NK-92 treated with Interleukin-12 subunit alpha and Interleukin-12 subunit beta, amount 100 ng/mL, for 24 hours (cell line): Measurements from ENCODE around the gene COP1.
"Not testable (repeated sequence)": the region's sequence is repeated elsewhere in the genome, so short reads cannot be mapped to it uniquely, and the experiment has no call there.

Source experiments
- DNase-seq: peaks from one replicate; lab custom pipeline; 2025; lab: John Stamatoyannopoulos, UW

COP1 gene

GRCh38 chr1:176033474-176033873 is 173.6 kb downstream of the COP1 start:
- DNase-seq = no peak

DNA sequence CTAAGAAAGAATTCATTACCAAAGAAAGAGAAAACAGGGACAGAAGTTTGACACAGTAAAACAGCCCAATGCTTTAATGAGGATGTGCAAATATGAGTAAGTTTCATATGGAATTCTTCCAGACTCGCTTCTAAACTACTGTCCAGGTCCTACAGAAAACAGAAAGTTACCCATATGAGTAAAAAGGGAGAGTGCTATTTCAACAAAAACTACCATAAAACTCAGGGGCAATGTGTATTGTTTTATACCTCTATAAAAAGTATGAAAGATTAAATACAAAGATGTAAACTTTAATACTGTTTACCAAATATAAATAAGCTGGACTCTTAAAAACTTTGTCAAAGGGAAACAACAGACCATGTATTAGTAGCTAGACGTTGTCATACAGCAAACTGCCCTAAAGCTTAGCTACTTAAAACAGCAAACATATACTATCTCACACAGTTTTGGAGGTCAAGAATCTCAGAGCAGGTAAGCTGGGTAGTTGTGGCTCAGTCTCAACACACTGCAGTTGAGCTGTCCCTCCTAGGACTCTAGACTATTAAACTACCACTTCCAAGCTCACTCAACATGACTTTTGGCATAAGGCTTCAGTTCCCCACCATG is 174.9 kb downstream of the COP1 start:
- DNase-seq = no peak

GRCh38 chr1:176029609-176030008 is 177.5 kb downstream of the COP1 start:
- no peak for DNase-seq

- DNase-seq = no peak
Observed at GRCh38 chr1:176029155-176029554, 177.9 kb downstream of the COP1 start.

DNA sequence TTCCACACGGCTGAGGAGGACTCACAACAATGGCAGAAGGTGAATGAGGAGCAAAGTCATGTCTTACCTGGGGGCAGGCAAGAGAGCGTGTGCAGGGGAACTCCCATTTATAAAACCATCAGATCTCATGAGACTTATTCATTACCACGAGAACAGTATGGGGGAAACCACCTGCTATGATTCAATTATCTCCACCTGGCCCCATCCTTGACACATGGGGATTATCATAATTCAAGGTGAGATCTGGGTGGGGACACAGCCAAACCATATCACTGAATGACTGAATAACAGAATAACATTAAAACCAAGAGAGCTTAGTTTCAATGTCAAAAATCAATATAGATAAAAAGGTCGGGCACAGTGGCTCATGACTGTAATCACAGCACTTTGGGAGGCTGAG is 179.2 kb downstream of the COP1 start:
- not testable (repeated sequence) for DNase-seq

DNA sequence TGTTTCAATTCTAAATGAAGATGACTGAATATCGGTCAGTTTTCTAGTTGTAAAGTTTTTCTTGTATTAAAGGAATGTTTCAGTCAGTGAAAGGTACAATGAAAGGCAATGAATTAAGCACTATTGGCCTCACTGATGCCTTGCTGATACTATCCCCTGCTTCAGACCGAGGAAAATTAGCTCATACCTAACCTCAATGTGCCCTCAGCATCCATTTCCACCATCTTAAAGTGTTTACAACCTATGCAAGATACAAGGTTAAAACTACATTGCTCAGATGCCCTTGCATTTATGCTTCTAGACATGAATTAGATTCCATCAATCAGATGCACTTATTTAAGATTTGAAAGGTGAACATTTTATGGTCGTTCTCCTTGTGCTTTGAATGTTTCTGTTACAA is 184.5 kb downstream of the COP1 start:
- DNase-seq = no peak

DNA sequence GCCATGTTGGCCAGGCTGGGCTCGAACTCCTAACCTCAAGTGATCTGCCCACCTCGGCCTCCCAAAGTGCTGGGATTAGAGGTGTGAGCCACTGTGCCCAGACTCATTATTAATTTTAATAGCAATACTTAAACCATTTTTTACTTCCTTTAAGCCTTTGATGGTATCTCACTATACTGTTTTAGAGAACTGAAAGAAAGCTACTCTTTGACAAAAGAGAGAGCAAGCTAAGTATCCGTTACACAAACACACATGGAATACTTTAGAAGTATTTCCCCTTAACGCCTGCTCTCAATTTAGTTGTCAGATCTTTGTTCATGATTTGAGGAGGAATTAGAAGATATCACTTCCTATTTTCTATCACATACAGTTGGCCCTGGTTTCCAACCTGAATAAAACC is 189.4 kb downstream of the COP1 start:
- no peak for DNase-seq

GRCh38 chr1:176009951-176010350 is 197.1 kb downstream of the COP1 start:
- DNase-seq = no peak

- DNase-seq = not testable (repeated sequence)
Observed at GRCh38 chr1:176007756-176008389, 199.2 kb downstream of the COP1 start.

- DNase-seq = not testable (repeated sequence)
Observed at GRCh38 chr1:175994660-175995059, 212.4 kb downstream of the COP1 start.

- DNase-seq = not testable (repeated sequence)
Observed at GRCh38 chr1:175992825-175993224, 214.3 kb downstream of the COP1 start.

DNA sequence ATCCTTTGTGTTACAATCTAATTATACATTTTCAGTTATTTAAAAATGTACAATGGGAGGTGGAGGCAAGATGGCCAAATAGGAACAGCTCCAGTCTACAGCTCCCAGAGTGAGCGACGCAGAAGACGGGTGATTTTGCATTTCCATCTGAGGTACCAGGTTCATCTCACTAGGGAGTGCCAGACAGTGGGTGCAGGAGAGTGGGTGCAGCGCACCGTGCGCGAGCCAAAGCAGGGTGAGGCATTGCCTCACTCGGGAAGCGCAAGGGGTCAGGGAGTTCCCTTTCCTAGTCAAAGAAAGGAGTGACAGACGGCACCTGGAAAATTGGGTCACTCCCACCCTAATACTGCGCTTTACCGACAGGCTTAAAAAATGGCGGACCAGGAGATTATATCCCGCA is 214.9 kb downstream of the COP1 start:
- not testable (repeated sequence) for DNase-seq

DNA sequence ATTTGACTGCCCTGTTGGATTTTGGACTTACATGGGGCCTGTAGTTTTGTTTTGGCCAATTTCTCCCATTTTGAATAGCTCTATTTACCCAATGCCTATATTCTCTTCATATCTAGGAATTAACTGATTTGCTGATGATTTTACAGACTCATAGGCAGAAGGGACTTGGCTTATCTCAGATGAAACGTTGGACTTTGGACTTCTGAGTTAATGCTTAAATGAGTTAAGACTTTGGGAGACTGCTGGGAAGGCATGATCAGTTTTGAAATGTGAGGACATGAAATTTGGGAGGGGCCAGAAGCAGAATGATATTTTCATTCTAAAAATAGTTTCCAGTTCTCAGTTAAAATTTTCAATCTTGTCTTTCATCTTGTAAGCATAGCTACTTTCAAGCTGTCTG is 222.3 kb downstream of the COP1 start:
- DNase-seq = no peak

DNA sequence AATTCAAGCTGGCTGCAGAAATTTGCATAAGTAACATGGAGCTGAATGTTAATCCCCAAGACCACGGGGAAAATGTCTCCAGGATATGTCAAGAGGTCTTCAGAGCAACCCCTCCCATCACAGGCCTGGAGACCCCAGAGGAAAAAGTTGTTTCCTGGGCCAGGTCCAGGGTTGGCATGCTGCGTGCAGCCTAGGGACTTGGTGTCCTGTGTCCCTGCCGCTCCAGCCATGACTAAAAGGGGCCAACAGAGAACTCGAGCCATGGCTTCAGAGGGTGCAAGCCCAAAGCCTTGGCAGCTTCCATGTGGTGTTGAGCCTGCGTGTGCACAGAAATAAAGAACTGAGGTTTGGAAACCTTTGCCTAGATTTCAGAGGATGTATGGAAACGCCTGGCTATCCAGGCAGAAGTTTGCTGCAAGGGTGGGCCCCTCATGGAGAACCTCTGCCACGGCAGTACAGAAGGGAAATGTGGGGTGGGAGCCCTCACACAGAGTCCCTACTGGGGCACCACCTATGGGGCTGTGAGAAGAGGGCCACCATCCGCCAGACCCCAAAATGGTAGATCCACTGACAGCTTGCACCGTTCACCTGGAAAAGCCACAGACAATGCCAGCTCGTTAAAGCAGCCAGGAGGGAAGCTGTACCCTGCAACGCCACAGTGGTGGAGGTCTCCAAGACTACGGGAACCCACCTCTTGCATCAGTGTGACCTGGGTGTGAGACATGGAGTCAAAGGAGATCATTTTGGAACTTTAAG is 222.9 kb downstream of the COP1 start:
- no peak for DNase-seq

- DNase-seq = not testable (repeated sequence)
Observed at GRCh38 chr1:175983363-175983762, 223.7 kb downstream of the COP1 start.

GRCh38 chr1:175981128-175981527 is 226.0 kb downstream of the COP1 start:
- DNase-seq = no peak

DNA sequence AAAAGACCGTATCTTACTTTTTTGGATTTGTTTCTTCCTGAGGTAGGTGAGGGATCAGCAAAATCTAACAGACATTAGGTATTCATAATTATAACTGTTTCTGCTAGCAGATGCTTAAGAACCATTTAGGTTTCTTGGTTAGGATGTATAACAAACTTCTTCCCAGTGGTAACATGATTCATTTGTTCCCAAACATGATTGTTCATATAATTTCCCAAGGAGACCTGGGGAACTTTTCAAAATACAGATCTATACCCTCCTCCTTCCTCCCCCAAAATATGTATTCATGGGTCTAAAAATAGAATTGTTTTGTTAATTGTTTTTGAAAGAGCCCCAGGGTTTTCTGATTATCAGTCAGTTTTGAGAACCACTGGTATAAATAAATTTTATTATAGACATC is 228.2 kb downstream of the COP1 start:
- DNase-seq = no peak

DNA sequence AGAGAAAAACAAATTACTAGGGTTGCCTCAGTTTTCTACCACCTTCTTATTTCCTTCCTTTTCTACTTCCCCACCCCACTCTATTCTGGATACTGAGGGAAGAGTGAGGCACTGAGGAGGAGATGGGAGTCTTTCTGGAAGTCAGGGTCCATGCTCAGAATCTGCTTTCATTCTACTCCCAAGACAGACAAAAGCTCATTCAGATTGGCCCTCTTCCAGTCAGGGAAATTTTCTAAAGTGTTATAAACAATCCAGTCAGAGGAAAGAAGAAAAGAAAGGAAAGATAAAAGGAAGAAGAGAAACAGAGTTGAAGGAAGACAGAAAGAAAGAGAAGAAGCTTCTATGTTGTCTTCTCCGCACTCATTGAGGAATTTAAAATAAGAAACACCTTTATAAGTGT is 228.6 kb downstream of the COP1 start:
- no peak for DNase-seq

GRCh38 chr1:175976865-175977642 is 230.0 kb downstream of the COP1 start:
- no peak for DNase-seq

DNA sequence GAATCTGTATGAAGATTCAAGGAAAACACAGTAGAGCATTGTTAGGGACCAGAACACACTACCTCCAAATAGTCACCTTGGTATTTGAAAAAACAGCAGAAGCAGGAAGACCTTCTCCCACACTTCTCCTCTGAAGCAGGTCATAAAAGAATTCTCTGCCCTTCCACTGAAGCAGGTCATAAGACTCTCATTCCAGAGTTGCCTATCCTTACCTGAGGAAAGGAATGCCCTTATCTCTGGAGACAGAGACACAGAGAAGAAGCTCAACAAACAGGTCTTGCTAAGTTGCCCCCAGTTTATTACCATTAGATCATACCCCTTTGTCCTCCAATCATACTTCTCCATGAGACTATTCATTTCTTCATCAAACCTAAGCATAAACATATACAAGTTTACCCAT is 237.9 kb downstream of the COP1 start:
- no peak for DNase-seq

- no peak for DNase-seq
Observed at GRCh38 chr1:175968486-175969172, 238.5 kb downstream of the COP1 start.

DNA sequence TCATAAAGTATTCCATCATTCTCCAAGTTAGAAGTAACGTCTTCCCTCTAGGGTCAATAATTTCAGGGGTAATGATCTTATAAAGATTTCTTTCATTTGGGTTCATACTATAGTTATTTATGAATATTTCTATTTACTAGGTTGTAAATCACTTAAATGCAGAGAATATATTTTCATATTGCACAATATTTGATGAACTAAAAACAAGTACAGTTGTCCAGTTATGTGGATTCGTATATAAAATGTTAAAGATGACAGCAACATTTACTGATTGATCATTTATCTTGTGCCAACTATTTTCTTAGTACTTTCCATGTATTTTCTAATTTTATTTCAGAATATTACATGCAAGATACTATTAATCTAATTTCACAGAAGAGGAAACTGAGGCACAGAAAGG is 243.3 kb downstream of the COP1 start:
- no peak for DNase-seq
